ENCODE results near the gene RORB.

RORB gene

DNA sequence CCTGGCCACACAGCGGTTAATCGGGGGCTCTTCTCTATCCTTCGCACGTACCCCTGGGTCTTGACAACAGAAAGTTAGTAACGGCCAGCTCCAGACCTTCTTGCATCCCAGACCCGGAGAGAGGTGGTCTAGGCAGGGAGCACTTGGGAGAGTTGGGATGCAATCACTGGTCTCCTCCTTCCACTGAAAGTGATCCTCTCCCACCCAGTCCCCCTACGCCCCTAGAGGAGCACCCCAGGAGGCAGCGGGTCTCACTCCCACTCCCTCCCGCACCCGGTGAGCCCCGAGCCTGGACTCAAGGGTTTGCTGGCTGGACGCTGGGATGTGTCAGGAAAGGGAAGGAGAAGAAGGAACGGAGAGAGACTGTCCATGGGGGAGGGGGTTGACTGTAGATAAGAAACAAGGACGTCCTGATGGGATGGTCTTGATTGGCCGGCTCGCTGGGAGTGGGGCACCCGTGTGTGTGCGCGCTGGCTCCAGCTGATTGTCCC lies 2.0 kb downstream of the RORB start:
- Histone ChIP-seq H3K4me3 (peak overlapping the region; percentile 64), H3K27ac (no peak overlapping the region)
- TF ChIP-seq, protein P1, sequence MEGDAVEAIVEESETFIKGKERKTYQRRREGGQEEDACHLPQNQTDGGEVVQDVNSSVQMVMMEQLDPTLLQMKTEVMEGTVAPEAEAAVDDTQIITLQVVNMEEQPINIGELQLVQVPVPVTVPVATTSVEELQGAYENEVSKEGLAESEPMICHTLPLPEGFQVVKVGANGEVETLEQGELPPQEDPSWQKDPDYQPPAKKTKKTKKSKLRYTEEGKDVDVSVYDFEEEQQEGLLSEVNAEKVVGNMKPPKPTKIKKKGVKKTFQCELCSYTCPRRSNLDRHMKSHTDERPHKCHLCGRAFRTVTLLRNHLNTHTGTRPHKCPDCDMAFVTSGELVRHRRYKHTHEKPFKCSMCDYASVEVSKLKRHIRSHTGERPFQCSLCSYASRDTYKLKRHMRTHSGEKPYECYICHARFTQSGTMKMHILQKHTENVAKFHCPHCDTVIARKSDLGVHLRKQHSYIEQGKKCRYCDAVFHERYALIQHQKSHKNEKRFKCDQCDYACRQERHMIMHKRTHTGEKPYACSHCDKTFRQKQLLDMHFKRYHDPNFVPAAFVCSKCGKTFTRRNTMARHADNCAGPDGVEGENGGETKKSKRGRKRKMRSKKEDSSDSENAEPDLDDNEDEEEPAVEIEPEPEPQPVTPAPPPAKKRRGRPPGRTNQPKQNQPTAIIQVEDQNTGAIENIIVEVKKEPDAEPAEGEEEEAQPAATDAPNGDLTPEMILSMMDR (IDR thresholded peaks at IDR 0.05) = no peak
- DNase-seq (ENCODE audit: low spot score) = no peak

DNA sequence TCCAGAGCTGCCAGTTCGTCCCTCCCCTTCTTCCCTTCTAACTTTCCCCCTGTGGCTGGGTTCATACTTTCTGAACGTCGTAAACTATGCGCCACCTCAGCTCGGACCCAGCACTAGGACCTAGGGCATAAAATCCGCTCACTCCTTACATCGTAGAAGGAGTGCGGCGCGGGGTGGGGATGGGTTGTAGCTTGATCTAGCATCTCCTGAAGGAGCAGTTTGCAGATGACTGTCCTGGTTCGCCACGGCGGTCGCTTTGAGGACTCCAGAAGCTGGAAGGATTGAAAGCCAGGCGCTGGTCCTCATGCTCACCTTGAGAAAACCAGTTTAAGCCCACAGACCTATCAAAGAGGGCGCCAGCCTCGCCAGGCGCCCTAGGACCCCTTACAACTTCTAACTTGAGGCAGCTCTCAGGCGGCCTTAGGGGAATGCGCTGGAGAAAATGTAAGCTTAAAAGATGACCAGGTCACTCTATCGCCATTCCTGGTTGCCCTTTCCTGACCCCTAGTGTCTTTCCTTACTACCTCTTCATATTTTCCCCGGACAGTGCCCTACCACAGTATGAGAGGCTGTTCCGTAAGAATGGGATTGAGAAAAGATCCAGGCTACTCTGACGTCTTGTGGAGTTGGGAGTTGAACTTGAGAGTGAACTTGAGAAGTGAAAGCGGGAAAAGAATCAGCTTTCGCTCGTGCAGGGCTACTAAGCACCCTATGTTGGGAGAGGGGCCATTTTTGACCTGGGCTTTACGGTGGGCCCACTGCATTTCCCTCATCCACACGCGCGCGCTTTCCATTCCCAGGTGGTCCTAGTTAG lies 2.8 kb downstream of the RORB start:
- no peak for DNase-seq (ENCODE audit: low spot score)

DNA sequence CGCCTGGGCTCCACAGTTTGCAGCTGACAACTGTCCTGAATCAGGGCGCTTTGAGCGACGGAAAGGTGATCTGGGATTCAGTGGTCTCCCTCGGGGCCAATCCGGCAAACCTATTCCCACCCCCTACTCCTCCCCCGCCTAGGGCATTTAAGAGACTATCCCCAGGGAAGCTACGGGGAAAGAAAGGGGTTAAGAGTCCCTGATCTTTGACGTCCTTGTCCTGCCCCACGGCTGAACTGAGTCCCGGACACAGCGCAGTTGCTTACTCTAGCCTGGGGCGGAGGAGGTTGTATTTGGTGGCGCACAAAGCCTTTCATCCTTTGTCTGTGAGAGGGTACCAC lies 3.4 kb downstream of the RORB start:
- Histone ChIP-seq H3K4me3 (peak overlapping the region; percentile 64), H3K27ac (no peak overlapping the region)
- TF ChIP-seq, protein P1 (IDR thresholded peaks at IDR 0.05) = no peak
- no peak for DNase-seq (ENCODE audit: low spot score)

More for the DNA sequence above, 2.8 kb downstream of the RORB start:
- no peak overlapping the region for H3K27ac ChIP-seq
- peak overlapping the region; percentile 64 for H3K4me3 ChIP-seq
- TF ChIP-seq, protein P1 (IDR thresholded peaks at IDR 0.05) = no peak

DNA sequence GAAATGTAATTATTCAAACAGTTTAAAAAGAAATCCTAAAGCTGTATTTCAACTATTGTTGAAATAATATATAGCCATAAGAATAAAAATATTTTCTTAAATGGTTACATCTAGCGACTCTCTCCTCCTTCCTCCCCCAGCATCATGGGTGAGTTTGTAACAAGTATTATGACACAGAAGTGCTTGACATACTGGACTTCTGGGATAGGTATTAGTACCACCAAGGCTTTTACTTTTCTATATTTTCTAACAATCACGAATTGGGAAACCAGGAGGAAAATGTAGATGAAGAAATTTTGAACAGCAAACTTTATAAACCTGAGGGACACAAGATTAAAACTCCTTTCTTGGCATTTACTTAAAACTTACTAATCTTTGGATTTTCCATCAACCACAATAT lies 4.4 kb downstream of the RORB start:
- DNase-seq (ENCODE audit: low spot score) = no peak
- Histone ChIP-seq H3K27ac (no peak overlapping the region), H3K4me3 (no peak overlapping the region)
- TF ChIP-seq, protein P1 (IDR thresholded peaks at IDR 0.05) = no peak

DNA sequence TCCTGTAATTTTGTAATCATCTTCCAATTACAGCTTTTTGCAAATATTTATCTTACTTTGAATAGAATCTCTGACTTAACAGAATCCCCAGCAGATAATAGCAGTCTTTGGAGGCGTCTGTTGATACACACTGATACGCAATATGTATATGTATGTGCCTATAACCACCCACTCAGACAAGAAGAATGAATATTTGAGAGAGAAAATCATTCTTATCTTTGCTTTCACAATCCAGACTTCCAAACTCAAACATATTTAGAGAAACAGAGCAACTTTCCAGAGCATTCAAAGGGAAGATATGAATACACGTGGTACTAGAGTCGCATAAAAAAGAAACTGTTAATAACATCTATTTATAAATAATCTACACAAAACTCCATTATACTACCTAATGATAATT lies 6.1 kb downstream of the RORB start:
- H3K27ac ChIP-seq = no peak overlapping the region
- no peak overlapping the region for H3K4me3 ChIP-seq
- DNase-seq (ENCODE audit: low spot score) = no peak
- TF ChIP-seq, protein P1 (IDR thresholded peaks at IDR 0.05) = no peak

DNA sequence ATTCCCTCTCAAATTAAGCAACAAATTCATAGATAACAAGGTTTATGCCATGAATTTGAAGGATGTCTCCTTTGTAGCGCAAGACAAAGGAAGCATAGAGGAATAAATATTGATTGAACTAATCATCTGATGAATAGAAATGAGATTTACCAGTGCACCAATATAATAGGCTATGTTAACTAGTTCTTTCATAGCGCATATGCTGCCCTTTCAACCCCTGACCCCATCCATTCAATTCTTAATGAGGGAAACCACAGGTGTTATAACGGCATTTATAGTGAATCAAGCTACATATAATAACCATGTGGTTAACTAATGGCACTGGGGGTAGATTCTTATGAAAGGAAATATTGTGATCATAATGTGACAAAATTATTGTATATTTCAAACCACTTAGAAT lies 6.5 kb downstream of the RORB start:
- no peak overlapping the region for H3K27ac ChIP-seq
- no peak overlapping the region for H3K4me3 ChIP-seq
- DNase-seq (ENCODE audit: low spot score) = no peak
- TF ChIP-seq, protein P1 (IDR thresholded peaks at IDR 0.05) = no peak

DNA sequence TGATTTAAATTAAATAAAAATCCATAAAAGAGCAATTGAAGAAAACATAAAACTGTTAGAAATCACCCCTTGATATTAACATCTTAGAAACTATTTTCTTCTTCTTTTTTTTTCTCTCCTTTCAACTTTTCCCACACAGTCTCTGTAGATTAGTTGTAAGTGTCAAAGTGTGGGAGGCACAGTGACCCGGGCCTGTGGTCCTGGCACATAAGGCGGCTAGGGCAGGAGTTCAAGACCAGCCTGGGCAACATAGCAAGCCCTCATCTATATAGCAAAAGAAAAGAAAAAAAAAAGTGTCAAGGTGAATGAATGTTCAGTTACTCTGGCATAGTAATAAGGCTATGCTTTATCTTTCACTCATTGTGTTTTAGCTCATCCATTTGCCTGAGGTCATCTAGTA lies 14.2 kb downstream of the RORB start:
- no peak overlapping the region for H3K4me3 ChIP-seq
- no peak overlapping the region for H3K27ac ChIP-seq
- no peak for DNase-seq (ENCODE audit: low spot score)
- TF ChIP-seq, protein P1 (IDR thresholded peaks at IDR 0.05) = no peak

Data from coronary artery (tissue), 2 donors.